K562 treated with DMSO at 1 percent for 48 hours (cell line): ENCODE results near the gene RPL35A. TPM values are rescaled to one million over a fixed set of nuclear protein-coding genes. Genes with fewer than 3 reads are reported as not detected.

Experiments
- total RNA-seq: library from RNA; unstranded; fragments of 300-600 nt; gene quantifications from 2 replicates; pipeline ENCODE4 v1.2.3, GENCODE V29; 2022; ENCODE audit warnings: low replicate concordance; ENCODE audit errors: extremely low read depth

RPL35A gene
- total RNA-seq: 1,602 TPM in 1 of 2 replicates, not detected in the other

GRCh38 chr3:197949778-197950676 lies at the start of gene RPL35A:
Gene RPL35A, plus strand, starts transcription at chr3:197950190. Its CDS starts 778 bp downstream, at chr3:197950968.

GRCh38 chr3:197959891-197960693 lies 10.1 kb downstream of the RPL35A start, which contains the start of gene LMLN:
Gene LMLN, plus strand, starts transcription at chr3:197960217. Its CDS starts 29 bp downstream, at chr3:197960246.

Other genes starting within 250 kb of the RPL35A start
- gene RUBCN, start 213.3 kb upstream of the RPL35A start, total RNA-seq: not detected in 2 replicates
- gene FYTTD1, start 200.3 kb upstream of the RPL35A start, total RNA-seq: not detected in 2 replicates
- gene LRCH3, start 158.9 kb upstream of the RPL35A start, total RNA-seq: not detected in 2 replicates
- not detected in 2 replicates for gene LMLN, start 10.0 kb downstream of the RPL35A start, total RNA-seq